Muscle layer of colon (tissue), 2 donors: Measurements from ENCODE around the gene POGLUT2.

ENCODE experiments used
- H3K27ac ChIP-seq: one replicate; pipeline ENCODE4 v1.7.0; 2013; ENCODE audit warnings: low read depth, mild to moderate bottlenecking, low read length, moderate library complexity
- H3K27me3 ChIP-seq, 2 donors: one replicate each; pipeline ENCODE4 v1.7.0; 2013; ENCODE audit warnings: low read length in 2 of 2, mild to moderate bottlenecking in 2 of 2; ENCODE audit not compliant: insufficient read depth in 2 of 2, control insufficient read depth in 1 of 2
- H3K36me3 ChIP-seq: one replicate; pipeline ENCODE4 v1.7.0; 2013; ENCODE audit warnings: mild to moderate bottlenecking, low read length; ENCODE audit not compliant: insufficient read depth
- H3K4me1 ChIP-seq: one replicate; pipeline ENCODE4 v1.7.0; 2013; ENCODE audit warnings: mild to moderate bottlenecking, low read length; ENCODE audit not compliant: insufficient read depth
- H3K4me3 ChIP-seq, 2 donors: one replicate each; pipeline ENCODE4 v1.7.0; 2013; ENCODE audit warnings: low read length in 2 of 2, low read depth in 1 of 2, mild to moderate bottlenecking in 1 of 2, moderate library complexity in 1 of 2
- H3K9ac ChIP-seq: one replicate; pipeline ENCODE4 v1.7.0; 2013; ENCODE audit warnings: low read length
- H3K9me3 ChIP-seq: one replicate; pipeline ENCODE4 v1.7.0; 2013; ENCODE audit warnings: mild to moderate bottlenecking, low read length
- donor health status: abdominal sarcoma.
- donor health status: Adenocarcinoma of cecum.

Gene POGLUT2

GRCh38 chr13:102774591-102775520 lies 23.9 kb downstream of the POGLUT2 start:
- Histone ChIP-seq H3K9me3 (no peaks in the 10 kb centered on the region), H3K4me3 (peak overlapping the region in 1 of 2 donors; percentile 81), H3K4me1 (no peaks in the 10 kb centered on the region), H3K27me3 (no peaks in the 10 kb centered on the region), H3K27ac (no peak overlapping the region), H3K9ac (no peak overlapping the region), H3K36me3 (no peaks in the 10 kb centered on the region)

- Histone ChIP-seq H3K4me3 (peak overlapping the region; percentile 76 to 81), H3K9ac (peak overlapping the region; percentile 18), H3K9me3 (no peaks in the 10 kb centered on the region), H3K27me3 (no peaks in the 10 kb centered on the region), H3K36me3 (no peaks in the 10 kb centered on the region), H3K4me1 (no peaks in the 10 kb centered on the region), H3K27ac (peak overlapping the region; percentile 91)
Measured at GRCh38 chr13:102774214-102774568, 24.6 kb downstream of the POGLUT2 start.

GRCh38 chr13:102773441-102774213 lies 25.1 kb downstream of the POGLUT2 start, which contains the start of gene TEX30:
Gene TEX30, minus strand, starts transcription at chr13:102773786. Its CDS starts 3,760 bp downstream, at chr13:102770026.
- H3K9ac ChIP-seq: peak within 1 kb of the TSS; percentile 58
- no peaks in the 10 kb centered on the region for H3K27me3 ChIP-seq
- no peaks in the 10 kb centered on the region for H3K9me3 ChIP-seq
- peak within 1 kb of the TSS; percentile 91 for H3K27ac ChIP-seq
- H3K4me3 ChIP-seq: peak within 1 kb of the TSS; percentile 76 to 81
- no peaks in the 10 kb centered on the region for H3K4me1 ChIP-seq
- H3K36me3 ChIP-seq: no peaks in the 10 kb centered on the region

GRCh38 chr13:102772042-102772425 lies 26.7 kb downstream of the POGLUT2 start:
- Histone ChIP-seq H3K4me1 (no peaks in the 10 kb centered on the region), H3K9ac (no peak overlapping the region), H3K4me3 (no peak overlapping the region), H3K36me3 (no peaks in the 10 kb centered on the region), H3K9me3 (no peaks in the 10 kb centered on the region), H3K27ac (no peak overlapping the region), H3K27me3 (no peaks in the 10 kb centered on the region)

GRCh38 chr13:102771298-102772041 lies 27.3 kb downstream of the POGLUT2 start:
- Histone ChIP-seq H3K36me3 (no peaks in the 10 kb centered on the region), H3K4me1 (no peaks in the 10 kb centered on the region), H3K27me3 (no peaks in the 10 kb centered on the region), H3K27ac (no peak overlapping the region), H3K9ac (no peak overlapping the region), H3K4me3 (no peak overlapping the region), H3K9me3 (no peaks in the 10 kb centered on the region)

GRCh38 chr13:102770435-102770834 lies 28.3 kb downstream of the POGLUT2 start:
- Histone ChIP-seq H3K9ac (no peak overlapping the region), H3K27me3 (no peaks in the 10 kb centered on the region), H3K36me3 (no peaks in the 10 kb centered on the region), H3K27ac (no peak overlapping the region), H3K9me3 (no peaks in the 10 kb centered on the region), H3K4me1 (no peaks in the 10 kb centered on the region), H3K4me3 (no peak overlapping the region)

- no peaks in the 10 kb centered on the region for H3K36me3 ChIP-seq
- no peak overlapping the region for H3K9ac ChIP-seq
- H3K4me3 ChIP-seq: no peak overlapping the region
- no peaks in the 10 kb centered on the region for H3K27me3 ChIP-seq
- no peaks in the 10 kb centered on the region for H3K4me1 ChIP-seq
- no peak overlapping the region for H3K27ac ChIP-seq
- no peaks in the 10 kb centered on the region for H3K9me3 ChIP-seq
Measured at GRCh38 chr13:102769679-102770078, 29.1 kb downstream of the POGLUT2 start.

- no peaks in the 10 kb centered on the region for H3K36me3 ChIP-seq
- H3K27ac ChIP-seq: no peak overlapping the region
- no peaks in the 10 kb centered on the region for H3K4me1 ChIP-seq
- no peak overlapping the region for H3K9ac ChIP-seq
- no peaks in the 10 kb centered on the region for H3K27me3 ChIP-seq
- H3K9me3 ChIP-seq: no peaks in the 10 kb centered on the region
- no peak overlapping the region for H3K4me3 ChIP-seq
Measured at GRCh38 chr13:102768909-102769308, 29.9 kb downstream of the POGLUT2 start.

GRCh38 chr13:102763741-102764140 lies 35.0 kb downstream of the POGLUT2 start:
- Histone ChIP-seq H3K27me3 (no peaks in the 10 kb centered on the region), H3K9me3 (no peaks in the 10 kb centered on the region), H3K36me3 (no peaks in the 10 kb centered on the region), H3K9ac (no peak overlapping the region), H3K27ac (no peak overlapping the region), H3K4me3 (no peak overlapping the region), H3K4me1 (no peaks in the 10 kb centered on the region)

- no peaks in the 10 kb centered on the region for H3K9me3 ChIP-seq
- H3K4me3 ChIP-seq: no peak overlapping the region
- H3K27me3 ChIP-seq: no peaks in the 10 kb centered on the region
- H3K9ac ChIP-seq: no peak overlapping the region
- H3K36me3 ChIP-seq: no peaks in the 10 kb centered on the region
- no peak overlapping the region for H3K27ac ChIP-seq
- no peaks in the 10 kb centered on the region for H3K4me1 ChIP-seq
Measured at GRCh38 chr13:102761071-102761470, 37.7 kb downstream of the POGLUT2 start.

GRCh38 chr13:102758842-102759241 lies 39.9 kb downstream of the POGLUT2 start:
- H3K27me3 ChIP-seq: no peaks in the 10 kb centered on the region
- no peaks in the 10 kb centered on the region for H3K36me3 ChIP-seq
- no peaks in the 10 kb centered on the region for H3K9me3 ChIP-seq
- H3K4me3 ChIP-seq: no peak overlapping the region
- no peak overlapping the region for H3K9ac ChIP-seq
- H3K4me1 ChIP-seq: no peaks in the 10 kb centered on the region
- H3K27ac ChIP-seq: no peak overlapping the region
